CD8-positive, alpha-beta memory T cell (primary cell): ENCODE data around the gene MACROD2. TPM values are rescaled to one million over a fixed set of nuclear protein-coding genes. Genes with fewer than 3 reads are reported as not detected.
A peak's percentile ranks its signal among the peaks of the same experiment; 100 is the strongest.

Experiments used
- CTCF ChIA-PET: fragments of 350-600 bp; sonication (Branson Sonifier 250); formaldehyde crosslinking; loops from one replicate; lab custom pipeline; 2021; ENCODE audit warnings: antibody characterized with exemption; lab: Charles Lee
- POLR2A ChIA-PET: fragments of 350-600 bp; sonication (Branson Sonifier 250); formaldehyde crosslinking; loops from one replicate; lab custom pipeline; 2021; ENCODE audit warnings: antibody characterized with exemption; lab: Charles Lee
- DNase-seq, 5 donors: peaks; one replicate each; pipeline versions ENCODE4 v3.0.0 to v3.0.0-alpha.2; 2020 to 2022; ENCODE audit warnings: mixed read lengths in 1 of 5
- H3K27ac ChIP-seq: one replicate; pipeline ENCODE4 v1.7.0; 2013; ENCODE audit warnings: low read depth, mild to moderate bottlenecking, low read length, moderate library complexity
- H3K27me3 ChIP-seq: 2 replicates; pipeline ENCODE4 v1.7.0; 2013; ENCODE audit warnings: low read length, mild to moderate bottlenecking; ENCODE audit not compliant: insufficient read depth, poor library complexity, severe bottlenecking
- H3K36me3 ChIP-seq: 2 replicates; pipeline ENCODE4 v1.7.0; 2013; ENCODE audit warnings: mild to moderate bottlenecking, low read length, moderate library complexity; ENCODE audit not compliant: insufficient read depth
- H3K4me1 ChIP-seq: 2 replicates; pipeline ENCODE4 v1.7.0; 2013; ENCODE audit warnings: mild to moderate bottlenecking, low read length, moderate library complexity; ENCODE audit not compliant: insufficient read depth
- H3K4me3 ChIP-seq: 2 replicates; pipeline ENCODE4 v1.7.0; 2013; ENCODE audit warnings: mild to moderate bottlenecking, low read length
- H3K9me3 ChIP-seq: 2 replicates; pipeline ENCODE4 v1.7.0; 2013; ENCODE audit warnings: mild to moderate bottlenecking, low read length
- H3K27ac Mint-ChIP-seq, 8 donors: one replicate each; pipeline ENCODE4 v1.8.0; 2020 to 2021; ENCODE audit warnings: mixed read lengths in 8 of 8, mild to moderate bottlenecking in 6 of 8, inconsistent platforms in 3 of 8, moderate library complexity in 3 of 8
- H3K27me3 Mint-ChIP-seq, 2 donors: one replicate each; pipeline ENCODE4 v1.8.0; 2020 to 2021; ENCODE audit warnings: mixed read lengths in 2 of 2, mild to moderate bottlenecking in 1 of 2, moderate library complexity in 1 of 2
- H3K36me3 Mint-ChIP-seq, 3 donors: one replicate each; pipeline ENCODE4 v1.8.0; 2020 to 2021; ENCODE audit warnings: mixed read lengths in 3 of 3, inconsistent platforms in 1 of 3, mild to moderate bottlenecking in 1 of 3
- H3K4me1 Mint-ChIP-seq, 3 donors: one replicate each; pipeline ENCODE4 v1.8.0; 2020 to 2021; ENCODE audit warnings: mixed read lengths in 3 of 3, inconsistent platforms in 1 of 3, mild to moderate bottlenecking in 1 of 3
- H3K4me3 Mint-ChIP-seq, 7 donors: one replicate each; pipeline ENCODE4 v1.8.0; 2020 to 2021; ENCODE audit warnings: mixed read lengths in 7 of 7, mild to moderate bottlenecking in 6 of 7, moderate library complexity in 4 of 7, inconsistent platforms in 2 of 7
- H3K9me3 Mint-ChIP-seq, 5 donors: one replicate each; pipeline ENCODE4 v1.8.0; 2020 to 2022; ENCODE audit warnings: mixed read lengths in 5 of 5, mild to moderate bottlenecking in 3 of 5, moderate library complexity in 2 of 5, inconsistent platforms in 1 of 5
- polyA plus RNA-seq: library from polyadenylated mRNA; unstranded; fragments of 300-500 nt; fragmentation: Illumina TruSeq; gene quantifications from one replicate; pipeline ENCODE4 v1.2.3, GENCODE V29; 2021
- total RNA-seq, 2 experiments: library from RNA; stranded (reverse); gene quantifications; one replicate each; pipeline ENCODE4 v1.2.3, GENCODE V29; 2021

MACROD2 gene
- total and polyA plus RNA-seq, 3 experiments from 2014 or later = not detected

GRCh38 chr20:14724468-14724867 is 729.2 kb downstream of the MACROD2 start:
- no peak for DNase-seq
- H3K36me3 ChIP-seq = no peaks in the 10 kb centered on the region
- no peaks in the 10 kb centered on the region for H3K27me3 ChIP-seq
- Mint-ChIP-seq H3K9me3 (peaks cover 0 to 46% (median 13%) of the 10 kb centered on the region in 5 donors), H3K27ac (peak overlapping the region in 1 of 8 donors; percentile 3), H3K4me1 (no peaks in the 10 kb centered on the region), H3K4me3 (no peak overlapping the region), H3K27me3 (no peaks in the 10 kb centered on the region), H3K36me3 (no peaks in the 10 kb centered on the region)
- no peak overlapping the region for H3K4me3 ChIP-seq
- ChIA-PET POLR2A (no interaction called here), CTCF (no interaction called here)
- no peaks in the 10 kb centered on the region for H3K4me1 ChIP-seq
- H3K9me3 ChIP-seq = no peaks in the 10 kb centered on the region
- no peak overlapping the region for H3K27ac ChIP-seq

- no peaks in the 10 kb centered on the region for H3K27me3 Mint-ChIP-seq
- no peak for DNase-seq
- POLR2A ChIA-PET = no interaction called here
- Histone ChIP-seq H3K9me3 (no peaks in the 10 kb centered on the region), H3K27me3 (no peaks in the 10 kb centered on the region), H3K4me1 (no peaks in the 10 kb centered on the region), H3K36me3 (no peaks in the 10 kb centered on the region), H3K4me3 (no peak overlapping the region), H3K27ac (no peak overlapping the region)
- H3K9me3 Mint-ChIP-seq = peaks cover 0 to 56% (median 19%) of the 10 kb centered on the region in 5 donors
- no peak overlapping the region for H3K4me3 Mint-ChIP-seq
- no peak overlapping the region for H3K27ac Mint-ChIP-seq
- no peaks in the 10 kb centered on the region for H3K36me3 Mint-ChIP-seq
- H3K4me1 Mint-ChIP-seq = no peaks in the 10 kb centered on the region
- CTCF ChIA-PET = no interaction called here
Measured at GRCh38 chr20:14726591-14726990, 731.3 kb downstream of the MACROD2 start.

GRCh38 chr20:14727485-14728150 is 732.3 kb downstream of the MACROD2 start:
- H3K4me3 Mint-ChIP-seq = no peak overlapping the region
- H3K36me3 ChIP-seq = no peaks in the 10 kb centered on the region

GRCh38 chr20:14729390-14729789 is 734.1 kb downstream of the MACROD2 start:
- Histone ChIP-seq H3K36me3 (no peaks in the 10 kb centered on the region), H3K4me3 (no peak overlapping the region), H3K27me3 (no peaks in the 10 kb centered on the region), H3K27ac (no peak overlapping the region), H3K9me3 (no peaks in the 10 kb centered on the region), H3K4me1 (no peaks in the 10 kb centered on the region)
- no peaks in the 10 kb centered on the region for H3K4me1 Mint-ChIP-seq
- H3K27ac Mint-ChIP-seq = no peak overlapping the region
- CTCF ChIA-PET = no interaction called here
- POLR2A ChIA-PET = no interaction called here
- H3K27me3 Mint-ChIP-seq = no peaks in the 10 kb centered on the region
- H3K9me3 Mint-ChIP-seq = peaks cover 0 to 48% (median 12%) of the 10 kb centered on the region in 5 donors
- no peaks in the 10 kb centered on the region for H3K36me3 Mint-ChIP-seq
- no peak for DNase-seq
- no peak overlapping the region for H3K4me3 Mint-ChIP-seq

More at GRCh38 chr20:14727485-14728150, 732.3 kb downstream of the MACROD2 start:
- no peak for DNase-seq
- no peak overlapping the region for H3K27ac Mint-ChIP-seq
- H3K4me3 ChIP-seq = no peak overlapping the region
- POLR2A ChIA-PET = no interaction called here
- H3K9me3 ChIP-seq = no peaks in the 10 kb centered on the region
- H3K36me3 Mint-ChIP-seq = no peaks in the 10 kb centered on the region
- no peaks in the 10 kb centered on the region for H3K4me1 ChIP-seq
- CTCF ChIA-PET = no interaction called here
- no peaks in the 10 kb centered on the region for H3K4me1 Mint-ChIP-seq
- no peaks in the 10 kb centered on the region for H3K27me3 ChIP-seq
- no peak overlapping the region for H3K27ac ChIP-seq
- H3K27me3 Mint-ChIP-seq = no peaks in the 10 kb centered on the region
- peaks cover 0 to 58% (median 15%) of the 10 kb centered on the region in 5 donors for H3K9me3 Mint-ChIP-seq

- H3K4me3 Mint-ChIP-seq = no peak overlapping the region
- Histone ChIP-seq H3K36me3 (no peaks in the 10 kb centered on the region), H3K4me3 (no peak overlapping the region), H3K9me3 (no peaks in the 10 kb centered on the region), H3K27ac (no peak overlapping the region), H3K27me3 (no peaks in the 10 kb centered on the region), H3K4me1 (no peaks in the 10 kb centered on the region)
- POLR2A ChIA-PET = no interaction called here
- CTCF ChIA-PET = interaction anchor here (0.6 kb wide), 1 partner anchor 88 kb away, joined by 3 read pairs; no protein-coding TSS in a partner anchor
- H3K27ac Mint-ChIP-seq = no peak overlapping the region
- H3K9me3 Mint-ChIP-seq = peaks cover 0 to 40% (median 7%) of the 10 kb centered on the region in 5 donors
- H3K4me1 Mint-ChIP-seq = no peaks in the 10 kb centered on the region
- H3K27me3 Mint-ChIP-seq = no peaks in the 10 kb centered on the region
- no peak for DNase-seq
- no peaks in the 10 kb centered on the region for H3K36me3 Mint-ChIP-seq
Measured at GRCh38 chr20:14732343-14732742, 737.0 kb downstream of the MACROD2 start.

- no peaks in the 10 kb centered on the region for H3K4me1 Mint-ChIP-seq
- ChIA-PET POLR2A (no interaction called here), CTCF (interaction anchor here (0.6 kb wide), 1 partner anchor 87 kb away, joined by 3 read pairs; no protein-coding TSS in a partner anchor)
- H3K4me3 ChIP-seq = no peak overlapping the region
- no peaks in the 10 kb centered on the region for H3K27me3 ChIP-seq
- H3K9me3 Mint-ChIP-seq = peaks cover 0 to 34% (median 3%) of the 10 kb centered on the region in 5 donors
- H3K27me3 Mint-ChIP-seq = no peaks in the 10 kb centered on the region
- H3K36me3 ChIP-seq = no peaks in the 10 kb centered on the region
- no peak overlapping the region for H3K4me3 Mint-ChIP-seq
- no peak overlapping the region for H3K27ac ChIP-seq
- H3K36me3 Mint-ChIP-seq = no peaks in the 10 kb centered on the region
- no peaks in the 10 kb centered on the region for H3K9me3 ChIP-seq
- no peak overlapping the region for H3K27ac Mint-ChIP-seq
- no peak for DNase-seq
- no peaks in the 10 kb centered on the region for H3K4me1 ChIP-seq
Measured at GRCh38 chr20:14732996-14733395, 737.7 kb downstream of the MACROD2 start.

- no peak overlapping the region for H3K4me3 ChIP-seq
- H3K9me3 ChIP-seq = no peaks in the 10 kb centered on the region
- H3K27me3 Mint-ChIP-seq = no peaks in the 10 kb centered on the region
- no peak overlapping the region for H3K4me3 Mint-ChIP-seq
- no peak for DNase-seq
- ChIA-PET CTCF (no interaction called here), POLR2A (no interaction called here)
- H3K27ac Mint-ChIP-seq = no peak overlapping the region
- peaks cover 0 to 7% (median 2%) of the 10 kb centered on the region in 5 donors for H3K9me3 Mint-ChIP-seq
- no peaks in the 10 kb centered on the region for H3K27me3 ChIP-seq
- no peaks in the 10 kb centered on the region for H3K4me1 Mint-ChIP-seq
- no peak overlapping the region for H3K27ac ChIP-seq
- H3K36me3 ChIP-seq = no peaks in the 10 kb centered on the region
- no peaks in the 10 kb centered on the region for H3K36me3 Mint-ChIP-seq
- no peaks in the 10 kb centered on the region for H3K4me1 ChIP-seq
Measured at GRCh38 chr20:14740380-14740779, 745.1 kb downstream of the MACROD2 start.

GRCh38 chr20:14741616-14742015 is 746.3 kb downstream of the MACROD2 start:
- Mint-ChIP-seq H3K4me1 (no peaks in the 10 kb centered on the region), H3K27me3 (no peaks in the 10 kb centered on the region), H3K36me3 (no peaks in the 10 kb centered on the region), H3K4me3 (no peak overlapping the region), H3K9me3 (peaks cover 0 to 7% (median 6%) of the 10 kb centered on the region in 5 donors), H3K27ac (no peak overlapping the region)
- H3K4me1 ChIP-seq = no peaks in the 10 kb centered on the region
- no peaks in the 10 kb centered on the region for H3K27me3 ChIP-seq
- POLR2A ChIA-PET = no interaction called here
- H3K9me3 ChIP-seq = no peaks in the 10 kb centered on the region
- DNase-seq = no peak
- no peak overlapping the region for H3K27ac ChIP-seq
- CTCF ChIA-PET = no interaction called here
- no peaks in the 10 kb centered on the region for H3K36me3 ChIP-seq
- no peak overlapping the region for H3K4me3 ChIP-seq
